Activated CD4-positive, alpha-beta T cell treated with anti-CD3 and anti-CD28 coated beads for 36 hours (primary cell): Measurements from ENCODE around the gene PTGS2. TPM values are rescaled to one million over a fixed set of nuclear protein-coding genes. Genes with fewer than 3 reads are reported as not detected.
"Not testable (repeated sequence)": the region's sequence is repeated elsewhere in the genome, so short reads cannot be mapped to it uniquely, and the experiment has no call there.

Source experiments
- ATAC-seq: fragments of 200-7000 bp; cut with Tn5 transposase; one replicate; pipeline ENCODE4 v1.10.0; 2021; ENCODE audit warnings: mild to moderate bottlenecking, moderate library complexity
- CTCF ChIA-PET: fragments of 350-600 bp; sonication (Branson Sonifier 250); formaldehyde crosslinking; loops from one replicate; lab custom pipeline; 2021; ENCODE audit warnings: antibody characterized with exemption; lab: Charles Lee
- POLR2A ChIA-PET: fragments of 350-600 bp; sonication (Branson Sonifier 250); formaldehyde crosslinking; loops from one replicate; lab custom pipeline; 2021; ENCODE audit warnings: antibody characterized with exemption, inconsistent platforms; lab: Charles Lee
- DNase-seq: peaks from one replicate; pipeline ENCODE4 v3.0.0-alpha.2; 2020
- H3K27ac Mint-ChIP-seq: one replicate; pipeline ENCODE4 v1.8.0; 2021; ENCODE audit warnings: mixed read lengths
- H3K27me3 Mint-ChIP-seq: one replicate; pipeline ENCODE4 v1.8.0; 2021; ENCODE audit warnings: mixed read lengths
- H3K36me3 Mint-ChIP-seq: one replicate; pipeline ENCODE4 v1.8.0; 2021; ENCODE audit warnings: low read depth, mixed read lengths
- H3K4me1 Mint-ChIP-seq: one replicate; pipeline ENCODE4 v1.8.0; 2021; ENCODE audit warnings: mixed read lengths
- H3K4me3 Mint-ChIP-seq: one replicate; pipeline ENCODE4 v1.8.0; 2021; ENCODE audit warnings: mild to moderate bottlenecking, moderate library complexity, mixed read lengths
- H3K9me3 Mint-ChIP-seq: one replicate; pipeline ENCODE4 v1.8.0; 2021; ENCODE audit warnings: low read depth, mixed read lengths
- intact Hi-C, 2 experiments: fragments of 100-400 bp; cut with DNase I in 1 of 2; cut with micrococcal nuclease in 1 of 2; formaldehyde crosslinking; loops; one replicate each; pipeline versions ENCODE4 v1.14.2 to v1.15.1; 2022 to 2024; cut with DNase I, micrococcal nuclease
- total RNA-seq, 2 experiments: library from RNA; stranded (reverse); gene quantifications; one replicate each; pipeline ENCODE4 v1.2.3, GENCODE V29; 2021

The PTGS2 gene
- total RNA-seq, 2 experiments from 2014 or later = 1.1 to 1.2 TPM

- H3K4me1 Mint-ChIP-seq, H3K9me3 Mint-ChIP-seq, intact Hi-C loops, H3K27ac Mint-ChIP-seq, DNase-seq, ATAC-seq, CTCF ChIA-PET, H3K4me3 Mint-ChIP-seq, H3K36me3 Mint-ChIP-seq, POLR2A ChIA-PET: not testable (repeated sequence)
- H3K27me3 Mint-ChIP-seq = peaks cover 10% of the 10 kb centered on the region
These were observed 16.0 kb downstream of the PTGS2 start for GRCh38 chr1:186664217-186664616.

- intact Hi-C loops = no loop called here
- ChIA-PET CTCF (interaction anchor here (1.5 kb wide), 1 partner anchor 60 kb away, joined by 7 read pairs; no protein-coding TSS in a partner anchor), POLR2A (no interaction called here)
- DNase-seq (no peak), ATAC-seq (no peak)
- H3K27ac Mint-ChIP-seq = no peak overlapping the region
- H3K27me3 Mint-ChIP-seq = peaks cover 4% of the 10 kb centered on the region
- no peak overlapping the region for H3K4me3 Mint-ChIP-seq
- no peaks in the 10 kb centered on the region for H3K36me3 Mint-ChIP-seq
- H3K4me1 Mint-ChIP-seq = no peaks in the 10 kb centered on the region
- H3K9me3 Mint-ChIP-seq = no peaks in the 10 kb centered on the region
These were observed 17.5 kb downstream of the PTGS2 start for GRCh38 chr1:186662752-186663151.

- H3K27me3 Mint-ChIP-seq = peaks cover 3% of the 10 kb centered on the region
- ChIA-PET POLR2A (no interaction called here), CTCF (no interaction called here)
- H3K9me3 Mint-ChIP-seq = no peaks in the 10 kb centered on the region
- H3K4me1 Mint-ChIP-seq = no peaks in the 10 kb centered on the region
- no peaks in the 10 kb centered on the region for H3K36me3 Mint-ChIP-seq
- no peak overlapping the region for H3K4me3 Mint-ChIP-seq
- H3K27ac Mint-ChIP-seq = no peak overlapping the region
- no peak for DNase-seq
- intact Hi-C loops = no loop called here
- ATAC-seq = no peak
These were observed 20.3 kb downstream of the PTGS2 start for GRCh38 chr1:186659890-186660341.

- Mint-ChIP-seq H3K27me3 (peaks cover 3% of the 10 kb centered on the region), H3K4me1 (no peaks in the 10 kb centered on the region), H3K9me3 (no peaks in the 10 kb centered on the region), H3K27ac (no peak overlapping the region), H3K36me3 (no peaks in the 10 kb centered on the region), H3K4me3 (no peak overlapping the region)
- intact Hi-C loops = no loop called here
- ChIA-PET CTCF (no interaction called here), POLR2A (no interaction called here)
- DNase-seq (no peak), ATAC-seq (no peak)
These were observed 21.2 kb downstream of the PTGS2 start for GRCh38 chr1:186658999-186659398.

GRCh38 chr1:186657481-186657880 lies 22.7 kb downstream of the PTGS2 start:
- CTCF ChIA-PET = no interaction called here
- H3K27me3 Mint-ChIP-seq = peaks cover 7% of the 10 kb centered on the region
- no peak overlapping the region for H3K4me3 Mint-ChIP-seq
- intact Hi-C loops = no loop called here
- no peak overlapping the region for H3K27ac Mint-ChIP-seq
- no peaks in the 10 kb centered on the region for H3K36me3 Mint-ChIP-seq
- POLR2A ChIA-PET = no interaction called here
- H3K4me1 Mint-ChIP-seq = no peaks in the 10 kb centered on the region
- DNase-seq = no peak
- no peaks in the 10 kb centered on the region for H3K9me3 Mint-ChIP-seq
- ATAC-seq = no peak

- no peak overlapping the region for H3K27ac Mint-ChIP-seq
- POLR2A ChIA-PET = no interaction called here
- H3K4me1 Mint-ChIP-seq = no peaks in the 10 kb centered on the region
- H3K36me3 Mint-ChIP-seq = no peaks in the 10 kb centered on the region
- ATAC-seq (no peak), DNase-seq (no peak)
- no peaks in the 10 kb centered on the region for H3K9me3 Mint-ChIP-seq
- H3K27me3 Mint-ChIP-seq = peaks cover 7% of the 10 kb centered on the region
- intact Hi-C loops = no loop called here
- H3K4me3 Mint-ChIP-seq = no peak overlapping the region
- CTCF ChIA-PET = no interaction called here
These were observed 24.3 kb downstream of the PTGS2 start for GRCh38 chr1:186655876-186656275.

GRCh38 chr1:186654741-186655140 lies 25.5 kb downstream of the PTGS2 start:
- no peak for ATAC-seq
- POLR2A ChIA-PET = no interaction called here
- no peak overlapping the region for H3K27ac Mint-ChIP-seq

GRCh38 chr1:186653312-186653711 lies 26.9 kb downstream of the PTGS2 start:
- no peak for DNase-seq
- ChIA-PET CTCF (no interaction called here), POLR2A (no interaction called here)
- intact Hi-C loops = no loop called here
- peaks cover 7% of the 10 kb centered on the region for H3K27me3 Mint-ChIP-seq
- no peak for ATAC-seq
- no peaks in the 10 kb centered on the region for H3K36me3 Mint-ChIP-seq
- no peak overlapping the region for H3K27ac Mint-ChIP-seq
- no peak overlapping the region for H3K4me3 Mint-ChIP-seq
- H3K9me3 Mint-ChIP-seq = no peaks in the 10 kb centered on the region
- no peaks in the 10 kb centered on the region for H3K4me1 Mint-ChIP-seq

More at GRCh38 chr1:186654741-186655140, 25.5 kb downstream of the PTGS2 start:
- Mint-ChIP-seq H3K9me3 (no peaks in the 10 kb centered on the region), H3K4me1 (no peaks in the 10 kb centered on the region), H3K36me3 (no peaks in the 10 kb centered on the region), H3K4me3 (no peak overlapping the region), H3K27me3 (peaks cover 7% of the 10 kb centered on the region)
- no peak for DNase-seq
- CTCF ChIA-PET = no interaction called here
- intact Hi-C loops = no loop called here

GRCh38 chr1:186648613-186649012 lies 31.6 kb downstream of the PTGS2 start:
- Mint-ChIP-seq H3K9me3 (no peaks in the 10 kb centered on the region), H3K4me1 (no peaks in the 10 kb centered on the region), H3K27ac (no peak overlapping the region), H3K4me3 (no peak overlapping the region), H3K36me3 (no peaks in the 10 kb centered on the region), H3K27me3 (peaks cover 5% of the 10 kb centered on the region)
- CTCF ChIA-PET = no interaction called here
- ATAC-seq (no peak), DNase-seq (no peak)
- POLR2A ChIA-PET = no interaction called here
- intact Hi-C loops = no loop called here

GRCh38 chr1:186647985-186648384 lies 32.2 kb downstream of the PTGS2 start:
- H3K4me1 Mint-ChIP-seq = not testable (repeated sequence)

GRCh38 chr1:186643614-186644013 lies 36.6 kb downstream of the PTGS2 start:
- ATAC-seq (no peak), DNase-seq (no peak)
- no peak overlapping the region for H3K27ac Mint-ChIP-seq
- H3K27me3 Mint-ChIP-seq = no peaks in the 10 kb centered on the region
- no peaks in the 10 kb centered on the region for H3K4me1 Mint-ChIP-seq
- no peaks in the 10 kb centered on the region for H3K9me3 Mint-ChIP-seq
- no peak overlapping the region for H3K4me3 Mint-ChIP-seq
- H3K36me3 Mint-ChIP-seq = no peaks in the 10 kb centered on the region
- intact Hi-C loops = no loop called here
- POLR2A ChIA-PET = no interaction called here
- CTCF ChIA-PET = no interaction called here

More at GRCh38 chr1:186647985-186648384, 32.2 kb downstream of the PTGS2 start:
- DNase-seq, CTCF ChIA-PET, H3K27me3 Mint-ChIP-seq, intact Hi-C loops, H3K9me3 Mint-ChIP-seq, H3K27ac Mint-ChIP-seq, H3K36me3 Mint-ChIP-seq, ATAC-seq, POLR2A ChIA-PET, H3K4me3 Mint-ChIP-seq: not testable (repeated sequence)

GRCh38 chr1:186637567-186637966 lies 42.7 kb downstream of the PTGS2 start:
- H3K4me1 Mint-ChIP-seq, H3K27me3 Mint-ChIP-seq, intact Hi-C loops, H3K9me3 Mint-ChIP-seq, H3K36me3 Mint-ChIP-seq, H3K27ac Mint-ChIP-seq, H3K4me3 Mint-ChIP-seq, DNase-seq, POLR2A ChIA-PET, ATAC-seq: not testable (repeated sequence)
- CTCF ChIA-PET = interaction anchor here (0.7 kb wide), 1 partner anchor 313 kb away, joined by 3 read pairs; no protein-coding TSS in a partner anchor
